Ovary (tissue), 9 donors: Measurements from ENCODE around the gene NFE2L1. TPM values are rescaled to one million over a fixed set of nuclear protein-coding genes. Genes with fewer than 3 reads are reported as not detected.

Experiments used
- DNase-seq, 5 donors: peaks; one replicate each; pipeline ENCODE4 v3.0.0-alpha.2; 2019 to 2020
- H3K27ac ChIP-seq, 2 donors: fragments of 200-600 bp; one replicate each; pipeline versions ENCODE4 v1.5.1 to v1.8.0; 2019 to 2022
- H3K27me3 ChIP-seq: fragments of 200-600 bp; one replicate; pipeline ENCODE4 v1.8.0; 2022
- H3K36me3 ChIP-seq: fragments of 200-600 bp; sonication (generic); one replicate; pipeline ENCODE4 v1.5.1; 2019
- H3K4me1 ChIP-seq: one replicate; pipeline ENCODE4 v1.8.1; 2013; ENCODE audit warnings: mild to moderate bottlenecking, moderate library complexity; ENCODE audit not compliant: insufficient read depth
- H3K4me3 ChIP-seq: fragments of 200-600 bp; sonication (generic); one replicate; pipeline ENCODE4 v1.5.1; 2017
- H3K9me3 ChIP-seq, 2 donors: fragments of 200-600 bp in 1 of 2; sonication (generic) in 1 of 2; one replicate each; pipeline versions ENCODE4 v1.5.1 to v1.8.1; 2013 to 2019; ENCODE audit warnings: mild to moderate bottlenecking in 1 of 2, moderate library complexity in 1 of 2
- CTCF ChIP-seq, 3 donors: fragments of 450-650 bp in 2 of 3; fragments of 200-600 bp in 1 of 3; IDR thresholded peaks; one replicate each; pipeline versions ENCODE4 v1.5.1 to v1.8.0; 2016 to 2022; ENCODE audit warnings: antibody characterized with exemption in 3 of 3, mild to moderate bottlenecking in 1 of 3
- EP300 ChIP-seq: sonication (generic); formaldehyde crosslinking; IDR thresholded peaks from one replicate; pipeline ENCODE4 v1.6.1; 2017; ENCODE audit warnings: antibody characterized with exemption
- POLR2A ChIP-seq: fragments of 450-650 bp; IDR thresholded peaks from one replicate; pipeline ENCODE4 v1.6.1; 2017; ENCODE audit warnings: antibody characterized with exemption, mild to moderate bottlenecking, moderate library complexity
- WGBS, 3 donors: extraction: QIAGEN DNeasy Blood & Tissue Kit in 1 of 3; methylation state at CpG; one replicate each; pipeline versions ENCODE4 v1.1.5 to v1.1.7; 2013 to 2017; 5-methylcytosine and 5-hydroxymethylcytosine counted together
- intact Hi-C, 4 donors: fragments of 100-400 bp; cut with DNase I; formaldehyde crosslinking; loops; one replicate each; pipeline versions ENCODE4 v1.11.0 to v1.15.1; 2022 to 2023
- polyA plus RNA-seq, 2 donors: library from polyadenylated mRNA; stranded (reverse); fragments of 200-250 nt in 1 of 2; fragments of 350-450 nt in 1 of 2; fragmentation: Illumina TruSeq in 1 of 2; extraction: RNeasy Lipid Tissue Mini Kit (QIAGEN cat#74804) in 1 of 2; gene quantifications; one replicate each; pipeline ENCODE4 v1.2.3, GENCODE V29; 2013 to 2014
- total RNA-seq, 7 donors: library from RNA; depleted of rRNA in 2 of 7; stranded (reverse); fragments of >200 nt in 2 of 7; fragmentation: NEBNext Ultra II Directional in 3 of 7; extraction: Animal tissue kit (Norgen Biotek cat#: 25700) in 3 of 7; gene quantifications; one replicate each; pipeline versions ENCODE4 v1.1.0 to v1.2.4, GENCODE V29; 2016 to 2023
- donor health status: DM: no; HTN: no; CAD: no; lungs with moderate emphysema.
- donor health status: DM: no; HTN: no; CAD: no.
- donor health status: Bipolar disorder and iron deficiency.
- donor health status: DM: yes; HTN: yes; CAD: no.
- donor health status: DM: no; HTN: no; CAD: no.
- donor health status: DM: yes; HTN: yes; CAD: no.

Gene NFE2L1
- total and polyA plus RNA-seq, 9 donors: 80.0 to 577 (median 165) TPM

- TF ChIP-seq EP300: no peak
- TF ChIP-seq POLR2A: no peak
- no peak for TF ChIP-seq CTCF (IDR thresholded peaks at IDR 0.05)
- Histone ChIP-seq H3K4me3 (no peak overlapping the region), H3K36me3 (no peaks in the 10 kb centered on the region), H3K27ac (no peak overlapping the region), H3K27me3 (no peaks in the 10 kb centered on the region), H3K4me1 (peaks cover 10% of the 10 kb centered on the region), H3K9me3 (no peaks in the 10 kb centered on the region)
- peak in 1 of 5 donors; percentile 17 for DNase-seq
- 74 to 80% (median 74%) methylated on average over 9 to 11 of the region's 11 CpGs for WGBS, 3 donors
- intact Hi-C loops: no loop called here
These were observed 10.4 kb downstream of the NFE2L1 start for GRCh38 chr17:48058393-48059124.

- no peaks in the 10 kb centered on the region for H3K27me3 ChIP-seq
- no peak overlapping the region for H3K4me3 ChIP-seq
- no peak for TF ChIP-seq EP300
- no peak for TF ChIP-seq POLR2A
- no peak for TF ChIP-seq CTCF (IDR thresholded peaks at IDR 0.05)
- intact Hi-C loops: no loop called here
- no peaks in the 10 kb centered on the region for H3K9me3 ChIP-seq
- 81 to 87% (median 84%) methylated on average over 29 to 32 of the region's 32 CpGs for WGBS, 3 donors
- H3K27ac ChIP-seq: no peak overlapping the region
- DNase-seq: no peak
- peaks cover 5% of the 10 kb centered on the region for H3K4me1 ChIP-seq
- no peaks in the 10 kb centered on the region for H3K36me3 ChIP-seq
These were observed 11.0 kb downstream of the NFE2L1 start for GRCh38 chr17:48059125-48059668.

GRCh38 chr17:48060249-48060648 lies 12.1 kb downstream of the NFE2L1 start:
- Histone ChIP-seq H3K4me3 (no peak overlapping the region), H3K36me3 (no peaks in the 10 kb centered on the region), H3K27me3 (no peaks in the 10 kb centered on the region), H3K4me1 (peaks cover 3% of the 10 kb centered on the region), H3K9me3 (no peaks in the 10 kb centered on the region), H3K27ac (no peak overlapping the region)
- peak in 1 of 5 donors; percentile 27 for DNase-seq
- 55 to 60% (median 56%) methylated on average over 7 of the region's 7 CpGs for WGBS, 3 donors
- intact Hi-C loops: no loop called here
- TF ChIP-seq CTCF (IDR thresholded peaks at IDR 0.05): no peak
- no peak for TF ChIP-seq POLR2A
- no peak for TF ChIP-seq EP300

- Histone ChIP-seq H3K27me3 (no peaks in the 10 kb centered on the region), H3K9me3 (no peaks in the 10 kb centered on the region), H3K36me3 (no peaks in the 10 kb centered on the region), H3K4me3 (no peak overlapping the region), H3K27ac (no peak overlapping the region), H3K4me1 (peaks cover 10% of the 10 kb centered on the region)
- intact Hi-C loops: no loop called here
- TF ChIP-seq POLR2A (no peak), CTCF (IDR thresholded peaks at IDR 0.05) (no peak), EP300 (no peak)
- DNase-seq: no peak
- 93 to 95% (median 94%) methylated on average over 7 of the region's 7 CpGs for WGBS, 3 donors
These were observed 14.1 kb downstream of the NFE2L1 start for GRCh38 chr17:48062273-48062672.
